Measurements from ENCODE around the gene KAT8.

KAT8 gene

DNA sequence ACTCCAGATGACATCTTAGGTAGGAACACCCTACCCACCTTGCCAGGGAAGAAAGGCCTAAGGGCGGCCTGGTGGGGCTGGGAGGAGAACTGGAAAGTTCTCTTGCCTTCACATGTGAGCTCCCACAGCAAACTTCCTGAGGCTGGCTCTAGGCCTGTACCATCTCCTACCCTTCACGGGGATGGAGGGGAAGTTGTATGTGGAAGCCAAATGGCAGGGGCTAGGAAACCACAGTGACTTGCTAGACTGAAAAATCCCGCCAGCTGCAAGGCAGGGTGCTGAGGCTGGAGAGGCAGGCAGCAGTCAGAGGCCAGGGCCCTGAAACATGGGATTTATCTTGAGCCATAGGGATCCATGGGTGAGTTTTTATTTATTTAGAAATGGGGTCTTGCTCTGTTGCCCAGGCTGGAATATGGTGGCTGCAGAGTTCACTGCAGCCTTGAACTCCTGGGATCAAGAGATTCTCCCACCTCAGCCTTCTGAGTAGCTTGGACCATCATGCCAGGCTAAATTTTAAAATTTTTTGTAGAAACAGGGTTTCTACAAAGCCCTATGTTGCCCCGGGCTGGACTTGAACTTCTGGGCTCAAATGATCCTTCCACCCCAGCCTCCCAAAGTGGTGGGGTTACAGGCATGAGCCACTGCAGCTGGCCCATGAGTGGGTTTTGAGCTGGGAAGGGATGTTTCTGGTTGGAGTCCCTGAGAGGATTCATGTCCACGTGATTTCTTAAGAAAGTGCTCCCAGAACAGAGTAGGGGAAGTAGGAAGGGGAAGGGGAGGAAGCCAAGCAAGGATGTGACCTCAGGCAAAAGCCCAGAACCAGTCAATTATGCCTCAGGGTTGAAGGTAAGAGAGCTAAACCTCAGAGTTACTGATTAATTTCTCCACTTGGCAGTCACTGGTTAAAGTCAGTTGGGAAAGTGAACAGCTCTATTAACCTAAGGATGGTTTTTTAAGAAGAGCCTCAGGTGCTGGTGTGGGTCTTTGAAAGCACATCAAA lies 4.0 kb upstream of the KAT8 start:
- no peak for ATAC-seq
- TF ChIP-seq CSRNP3 (CRISPR knock-in tag; IDR thresholded peaks at IDR 0.05) = no peak
- TF ChIP-seq CSDC2 (CRISPR knock-in tag; IDR thresholded peaks at IDR 0.05) = no peak
- no peak for TF ChIP-seq ZFP30 (CRISPR knock-in tag; IDR thresholded peaks at IDR 0.05)

DNA sequence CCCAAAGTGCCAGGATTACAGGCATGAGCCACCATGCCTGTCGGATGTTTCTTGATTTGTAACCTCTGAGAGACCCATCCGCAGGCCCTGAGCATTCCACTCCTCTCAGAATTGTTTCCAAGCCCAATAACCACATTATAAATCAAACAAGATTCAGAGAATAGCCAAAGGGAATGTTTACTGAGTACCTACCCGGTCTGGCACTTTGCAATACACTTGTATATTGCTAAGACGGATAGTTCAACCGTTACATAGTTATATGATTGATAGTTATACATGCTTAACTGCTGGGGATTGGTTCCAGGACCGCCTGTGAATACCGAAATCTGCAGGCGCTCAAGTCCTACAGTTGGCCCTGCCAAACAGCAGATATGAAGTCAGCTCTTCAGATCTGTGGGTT lies 3.0 kb upstream of the KAT8 start:
- no peak for TF ChIP-seq TOX (CRISPR knock-in tag; IDR thresholded peaks at IDR 0.05; ENCODE audit: borderline replicate concordance)
- TF ChIP-seq ZFP3 (CRISPR knock-in tag; IDR thresholded peaks at IDR 0.05) = no peak
- no peak for TF ChIP-seq CSRNP3 (CRISPR knock-in tag; IDR thresholded peaks at IDR 0.05)
- TF ChIP-seq, protein P1, sequence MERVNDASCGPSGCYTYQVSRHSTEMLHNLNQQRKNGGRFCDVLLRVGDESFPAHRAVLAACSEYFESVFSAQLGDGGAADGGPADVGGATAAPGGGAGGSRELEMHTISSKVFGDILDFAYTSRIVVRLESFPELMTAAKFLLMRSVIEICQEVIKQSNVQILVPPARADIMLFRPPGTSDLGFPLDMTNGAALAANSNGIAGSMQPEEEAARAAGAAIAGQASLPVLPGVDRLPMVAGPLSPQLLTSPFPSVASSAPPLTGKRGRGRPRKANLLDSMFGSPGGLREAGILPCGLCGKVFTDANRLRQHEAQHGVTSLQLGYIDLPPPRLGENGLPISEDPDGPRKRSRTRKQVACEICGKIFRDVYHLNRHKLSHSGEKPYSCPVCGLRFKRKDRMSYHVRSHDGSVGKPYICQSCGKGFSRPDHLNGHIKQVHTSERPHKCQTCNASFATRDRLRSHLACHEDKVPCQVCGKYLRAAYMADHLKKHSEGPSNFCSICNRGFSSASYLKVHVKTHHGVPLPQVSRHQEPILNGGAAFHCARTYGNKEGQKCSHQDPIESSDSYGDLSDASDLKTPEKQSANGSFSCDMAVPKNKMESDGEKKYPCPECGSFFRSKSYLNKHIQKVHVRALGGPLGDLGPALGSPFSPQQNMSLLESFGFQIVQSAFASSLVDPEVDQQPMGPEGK (CRISPR knock-in tag; IDR thresholded peaks at IDR 0.05; ENCODE audit: borderline replicate concordance) = no peak
- no peak for TF ChIP-seq ZC3H10 (CRISPR knock-in tag; IDR thresholded peaks at IDR 0.05)
- TF ChIP-seq, protein P2, sequence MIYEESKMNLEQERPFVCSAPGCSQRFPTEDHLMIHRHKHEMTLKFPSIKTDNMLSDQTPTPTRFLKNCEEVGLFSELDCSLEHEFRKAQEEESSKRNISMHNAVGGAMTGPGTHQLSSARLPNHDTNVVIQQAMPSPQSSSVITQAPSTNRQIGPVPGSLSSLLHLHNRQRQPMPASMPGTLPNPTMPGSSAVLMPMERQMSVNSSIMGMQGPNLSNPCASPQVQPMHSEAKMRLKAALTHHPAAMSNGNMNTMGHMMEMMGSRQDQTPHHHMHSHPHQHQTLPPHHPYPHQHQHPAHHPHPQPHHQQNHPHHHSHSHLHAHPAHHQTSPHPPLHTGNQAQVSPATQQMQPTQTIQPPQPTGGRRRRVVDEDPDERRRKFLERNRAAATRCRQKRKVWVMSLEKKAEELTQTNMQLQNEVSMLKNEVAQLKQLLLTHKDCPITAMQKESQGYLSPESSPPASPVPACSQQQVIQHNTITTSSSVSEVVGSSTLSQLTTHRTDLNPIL (CRISPR knock-in tag; IDR thresholded peaks at IDR 0.05; ENCODE audit: low read depth) = no peak
- TF ChIP-seq ESRRG (CRISPR knock-in tag; IDR thresholded peaks at IDR 0.05) = no peak
- TF ChIP-seq TCF4 (CRISPR knock-in tag; IDR thresholded peaks at IDR 0.05; ENCODE audit: borderline replicate concordance) = no peak
- no peak for TF ChIP-seq ZNF565 (CRISPR knock-in tag; conservative IDR thresholded peaks at IDR 0.05; ENCODE audit: low read depth)

GRCh38 chr16:31118223-31119155 lies 1.0 kb downstream of the KAT8 start:
- TF ChIP-seq OSR1 (CRISPR knock-in tag; IDR thresholded peaks at IDR 0.05) (no peak), GLIS3 (CRISPR knock-in tag; IDR thresholded peaks at IDR 0.05) (no peak), ZNF565 (CRISPR knock-in tag; conservative IDR thresholded peaks at IDR 0.05; ENCODE audit: low read depth) (no peak), ZC3H10 (CRISPR knock-in tag; IDR thresholded peaks at IDR 0.05) (no peak), ZFP30 (CRISPR knock-in tag; IDR thresholded peaks at IDR 0.05) (no peak), BACH2 (CRISPR knock-in tag; IDR thresholded peaks at IDR 0.05; ENCODE audit: borderline replicate concordance) (no peak), POU6F1 (CRISPR knock-in tag; IDR thresholded peaks at IDR 0.05; ENCODE audit: borderline replicate concordance, low read depth) (no peak), SNAI2 (CRISPR knock-in tag; IDR thresholded peaks at IDR 0.05) (no peak), TOX (CRISPR knock-in tag; IDR thresholded peaks at IDR 0.05; ENCODE audit: borderline replicate concordance) (no peak), PPARA (CRISPR knock-in tag; IDR thresholded peaks at IDR 0.05; ENCODE audit: borderline replicate concordance) (no peak), ISL1 (CRISPR knock-in tag; IDR thresholded peaks at IDR 0.05) (no peak), CSRNP3 (CRISPR knock-in tag; IDR thresholded peaks at IDR 0.05) (no peak), ARNTL (CRISPR knock-in tag; IDR thresholded peaks at IDR 0.05; ENCODE audit: borderline replicate concordance, low read depth) (no peak), ESRRG (CRISPR knock-in tag; IDR thresholded peaks at IDR 0.05) (no peak), CSDC2 (CRISPR knock-in tag; IDR thresholded peaks at IDR 0.05) (no peak)
- TF ChIP-seq, protein P2 (CRISPR knock-in tag; IDR thresholded peaks at IDR 0.05; ENCODE audit: low read depth) = no peak
- no peak; the same call in 2 of the 3 replicates for ATAC-seq

More for the DNA sequence above, 3.0 kb upstream of the KAT8 start:
- ATAC-seq = no peak
